SK-N-SH (cell line): Measurements from ENCODE around the gene ZNF106.

Experiments
- CTCF ChIP-seq: fragments of 200-600 bp; sonication (generic); IDR thresholded peaks from 2 replicates; pipeline ENCODE4 v1.6.1; 2017; ENCODE audit warnings: antibody characterized with exemption, mild to moderate bottlenecking, moderate library complexity
- EP300 ChIP-seq, 2 experiments: IDR thresholded peaks; 2 replicates each; pipeline versions ENCODE4 v1.4.0 to v1.6.1; 2012; ENCODE audit warnings: borderline replicate concordance in 1 of 2, low read depth in 1 of 2, low read length in 1 of 2
- EZH2phosphoT487 ChIP-seq: fragments of 200-600 bp; sonication (generic); IDR thresholded peaks from 2 replicates; pipeline ENCODE4 v1.6.1; 2017; ENCODE audit warnings: low read depth, mixed run types, mild to moderate bottlenecking, antibody characterized with exemption, moderate library complexity, borderline replicate concordance
- MXI1 ChIP-seq: IDR thresholded peaks from 2 replicates; pipeline ENCODE4 v1.6.1; 2012; ENCODE audit warnings: mild to moderate bottlenecking, low read depth, low read length, improper control_type of control experiment
- RXRA ChIP-seq: IDR thresholded peaks from 2 replicates; pipeline ENCODE4 v1.4.0; 2012; ENCODE audit warnings: low read depth, mild to moderate bottlenecking, borderline replicate concordance

- TF ChIP-seq CTCF = no peak
- TF ChIP-seq EZH2phosphoT487 = no peak
- no peak for TF ChIP-seq EP300 (IDR thresholded peaks at IDR 0.05; ENCODE audit: borderline replicate concordance in 1 of 2, low read depth in 1 of 2, low read length in 1 of 2)
- TF ChIP-seq MXI1 = peak; percentile 94
- TF ChIP-seq RXRA = no peak
Measured at GRCh38 chr15:42495361-42496212, 4.6 kb upstream of the ZNF106 start, which contains the start of gene SNAP23.
